CD4-positive, alpha-beta T cell (primary cell): Measurements from ENCODE around the gene DCHS1. TPM values are rescaled to one million over a fixed set of nuclear protein-coding genes. Genes with fewer than 3 reads are reported as not detected.
A peak's percentile ranks its signal among the peaks of the same experiment; 100 is the strongest.

Experiments
- ATAC-seq: fragments of 200-7000 bp; cut with Tn5 transposase; one replicate; pipeline ENCODE4 v1.10.0; 2022; ENCODE audit warnings: mild to moderate bottlenecking; ENCODE audit not compliant: poor library complexity
- CTCF ChIA-PET: fragments of 350-600 bp; sonication (Branson Sonifier 250); formaldehyde crosslinking; loops from one replicate; lab custom pipeline; 2021; ENCODE audit warnings: antibody characterized with exemption, inconsistent platforms; lab: Charles Lee
- POLR2A ChIA-PET: fragments of 350-600 bp; sonication (Branson Sonifier 250); formaldehyde crosslinking; loops from one replicate; lab custom pipeline; 2021; ENCODE audit warnings: antibody characterized with exemption, inconsistent platforms; lab: Charles Lee
- DNase-seq, 14 experiments: peaks; one replicate each; pipeline ENCODE4 v3.0.0-alpha.2; 2013 to 2020; ENCODE audit warnings: mixed read lengths in 2 of 14
- H3K27ac ChIP-seq, 2 donors: one replicate each; pipeline versions ENCODE4 v1.5.1 to v1.7.0; 2013; ENCODE audit warnings: low read length in 2 of 2, low read depth in 1 of 2, mild to moderate bottlenecking in 1 of 2
- H3K27me3 ChIP-seq, 2 experiments: 1 replicate in 1 of 2; 2 replicates in 1 of 2; pipeline versions ENCODE4 v1.6.1 to v1.7.0; 2013; ENCODE audit warnings: low read length in 2 of 2, control low read depth in 1 of 2, mild to moderate bottlenecking in 1 of 2, moderate library complexity in 1 of 2; ENCODE audit not compliant: insufficient read depth in 2 of 2, control insufficient read depth in 1 of 2
- H3K36me3 ChIP-seq: one replicate; pipeline ENCODE4 v1.6.1; 2013; ENCODE audit warnings: low read length, control low read depth; ENCODE audit not compliant: insufficient read depth
- H3K4me1 ChIP-seq: one replicate; pipeline ENCODE4 v1.6.1; 2013; ENCODE audit warnings: low read length, control low read depth; ENCODE audit not compliant: insufficient read depth
- H3K4me3 ChIP-seq: one replicate; pipeline ENCODE4 v1.5.1; 2013; ENCODE audit warnings: mild to moderate bottlenecking, low read length, moderate library complexity
- H3K9me3 ChIP-seq, 2 experiments: 1 replicate in 1 of 2; 2 replicates in 1 of 2; pipeline versions ENCODE4 v1.6.1 to v1.7.0; 2013; ENCODE audit warnings: low read length in 2 of 2, mild to moderate bottlenecking in 2 of 2, control low read depth in 1 of 2, moderate library complexity in 1 of 2; ENCODE audit not compliant: control insufficient read depth in 1 of 2, insufficient read depth in 1 of 2
- H3K27ac Mint-ChIP-seq: one replicate; pipeline ENCODE4 v1.8.0; 2020; ENCODE audit warnings: mixed read lengths
- H3K27me3 Mint-ChIP-seq: one replicate; pipeline ENCODE4 v1.8.0; 2021; ENCODE audit warnings: mixed read lengths
- H3K36me3 Mint-ChIP-seq: one replicate; pipeline ENCODE4 v1.8.0; 2021; ENCODE audit warnings: low read depth, mixed read lengths
- H3K4me1 Mint-ChIP-seq: one replicate; pipeline ENCODE4 v1.8.0; 2021; ENCODE audit warnings: low read depth, mixed read lengths
- H3K4me3 Mint-ChIP-seq: one replicate; pipeline ENCODE4 v1.8.0; 2020; ENCODE audit warnings: mild to moderate bottlenecking, mixed read lengths
- H3K9me3 Mint-ChIP-seq: one replicate; pipeline ENCODE4 v1.8.0; 2020; ENCODE audit warnings: mixed read lengths
- intact Hi-C, 2 experiments: fragments of 100-400 bp; cut with DNase I in 1 of 2; cut with micrococcal nuclease in 1 of 2; formaldehyde crosslinking; loops; one replicate each; pipeline versions ENCODE4 v1.15.1 to v1.9.0; 2023 to 2025; cut with DNase I, micrococcal nuclease
- total RNA-seq, 174 experiments: library from RNA in 2 of 174; stranded (reverse) in 2 of 174; gene quantifications; one replicate each; pipeline ENCODE4 v1.2.3 and lab custom pipeline; 2021 to 2026
- TF ChIP-seq, protein P1 (sequence below): fragments of 200-600 bp; IDR thresholded peaks from one replicate; pipeline ENCODE4 v1.8.0; 2022; ENCODE audit warnings: antibody characterized with exemption, mild to moderate bottlenecking

The DCHS1 gene
- total RNA-seq, 2 experiments from 2014 or later, result 9.7 TPM

DNA sequence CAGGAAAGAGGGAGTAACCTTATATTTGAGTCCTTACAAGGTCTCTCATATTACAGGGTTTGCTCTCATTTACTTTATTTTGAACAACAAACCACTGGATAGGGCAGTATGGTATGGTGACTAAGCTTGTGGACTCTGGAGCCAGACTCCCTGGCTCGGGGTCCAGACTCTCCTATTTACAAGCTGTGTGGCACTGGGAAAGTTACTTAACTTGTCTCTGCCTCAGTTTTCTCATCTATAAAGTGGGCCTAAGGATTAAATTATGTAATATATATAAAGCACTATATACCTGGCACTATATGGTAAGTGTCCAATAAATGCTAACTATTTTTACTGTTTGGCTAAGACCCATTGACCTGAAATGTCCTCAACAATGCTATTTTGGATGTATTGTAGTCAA, 1.7 kb upstream of the DCHS1 start:
- H3K4me1 Mint-ChIP-seq, result peaks cover 12% of the 10 kb centered on the region
- Histone ChIP-seq H3K4me1 (peaks cover 27% of the 10 kb centered on the region), H3K9me3 (no peaks in the 10 kb centered on the region), H3K36me3 (no peaks in the 10 kb centered on the region), H3K27me3 (no peaks in the 10 kb centered on the region), H3K4me3 (no peak overlapping the region), H3K27ac (no peak overlapping the region)
- TF ChIP-seq, protein P1, sequence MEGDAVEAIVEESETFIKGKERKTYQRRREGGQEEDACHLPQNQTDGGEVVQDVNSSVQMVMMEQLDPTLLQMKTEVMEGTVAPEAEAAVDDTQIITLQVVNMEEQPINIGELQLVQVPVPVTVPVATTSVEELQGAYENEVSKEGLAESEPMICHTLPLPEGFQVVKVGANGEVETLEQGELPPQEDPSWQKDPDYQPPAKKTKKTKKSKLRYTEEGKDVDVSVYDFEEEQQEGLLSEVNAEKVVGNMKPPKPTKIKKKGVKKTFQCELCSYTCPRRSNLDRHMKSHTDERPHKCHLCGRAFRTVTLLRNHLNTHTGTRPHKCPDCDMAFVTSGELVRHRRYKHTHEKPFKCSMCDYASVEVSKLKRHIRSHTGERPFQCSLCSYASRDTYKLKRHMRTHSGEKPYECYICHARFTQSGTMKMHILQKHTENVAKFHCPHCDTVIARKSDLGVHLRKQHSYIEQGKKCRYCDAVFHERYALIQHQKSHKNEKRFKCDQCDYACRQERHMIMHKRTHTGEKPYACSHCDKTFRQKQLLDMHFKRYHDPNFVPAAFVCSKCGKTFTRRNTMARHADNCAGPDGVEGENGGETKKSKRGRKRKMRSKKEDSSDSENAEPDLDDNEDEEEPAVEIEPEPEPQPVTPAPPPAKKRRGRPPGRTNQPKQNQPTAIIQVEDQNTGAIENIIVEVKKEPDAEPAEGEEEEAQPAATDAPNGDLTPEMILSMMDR, result no peak
- intact Hi-C loops, result no loop called here
- H3K4me3 Mint-ChIP-seq, result peak overlapping the region; percentile 84
- H3K9me3 Mint-ChIP-seq, result no peaks in the 10 kb centered on the region
- peak overlapping the region; percentile 56 for H3K27ac Mint-ChIP-seq
- DNase-seq, result no peak
- H3K27me3 Mint-ChIP-seq, result no peaks in the 10 kb centered on the region
- no peak for ATAC-seq
- POLR2A ChIA-PET, result interaction anchor here (0.7 to 1.5 kb wide), 5 partner anchors 9 to 44 kb away, joined by 3 to 12 read pairs (median 4); partner anchors contain the start of gene MRPL17
- no peaks in the 10 kb centered on the region for H3K36me3 Mint-ChIP-seq
- CTCF ChIA-PET, result interaction anchor here (1.0 to 1.5 kb wide), 3 partner anchors 10 to 53 kb away, joined by 3 to 4 read pairs (median 4); partner anchors contain the start of gene MRPL17

DNA sequence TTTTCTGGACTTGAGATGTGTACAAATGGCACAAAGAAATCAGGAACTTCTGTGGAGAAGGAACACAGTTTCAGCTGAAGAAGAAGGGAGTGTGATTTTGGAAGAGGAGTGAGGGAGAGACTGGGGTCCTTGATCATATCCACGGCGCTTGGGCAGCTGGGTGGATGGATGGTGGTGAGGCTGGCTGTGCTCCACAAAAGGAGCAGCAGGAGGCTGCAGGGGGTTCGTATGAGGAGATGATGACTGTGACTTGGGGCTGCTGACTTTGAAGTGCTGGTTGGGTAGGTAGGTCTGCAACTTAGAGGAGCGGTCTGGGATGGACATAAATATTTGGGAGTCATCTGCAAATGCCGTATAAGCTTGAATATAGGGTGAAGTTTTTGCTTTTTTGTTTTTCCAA, 1.3 kb upstream of the DCHS1 start:
- H3K27ac Mint-ChIP-seq, result peak overlapping the region; percentile 56
- H3K36me3 Mint-ChIP-seq, result no peaks in the 10 kb centered on the region
- no peak for ATAC-seq
- ChIA-PET POLR2A (interaction anchor here (0.7 to 1.5 kb wide), 4 partner anchors 10 to 44 kb away, joined by 3 to 12 read pairs (median 4); partner anchors contain the start of gene MRPL17), CTCF (interaction anchor here (1.5 kb wide), 1 partner anchor 26 kb away, joined by 4 read pairs; the partner anchor contains the start of gene MRPL17)
- H3K4me3 ChIP-seq, result no peak overlapping the region
- H3K9me3 ChIP-seq, result no peaks in the 10 kb centered on the region
- H3K36me3 ChIP-seq, result no peaks in the 10 kb centered on the region
- TF ChIP-seq, protein P1, result no peak
- no peaks in the 10 kb centered on the region for H3K27me3 Mint-ChIP-seq
- no peaks in the 10 kb centered on the region for H3K27me3 ChIP-seq
- H3K4me1 ChIP-seq, result peaks cover 27% of the 10 kb centered on the region
- intact Hi-C loops, result no loop called here
- DNase-seq, result no peak
- peaks cover 12% of the 10 kb centered on the region for H3K4me1 Mint-ChIP-seq
- no peak overlapping the region for H3K27ac ChIP-seq
- peak overlapping the region; percentile 84 for H3K4me3 Mint-ChIP-seq
- no peaks in the 10 kb centered on the region for H3K9me3 Mint-ChIP-seq

DNA sequence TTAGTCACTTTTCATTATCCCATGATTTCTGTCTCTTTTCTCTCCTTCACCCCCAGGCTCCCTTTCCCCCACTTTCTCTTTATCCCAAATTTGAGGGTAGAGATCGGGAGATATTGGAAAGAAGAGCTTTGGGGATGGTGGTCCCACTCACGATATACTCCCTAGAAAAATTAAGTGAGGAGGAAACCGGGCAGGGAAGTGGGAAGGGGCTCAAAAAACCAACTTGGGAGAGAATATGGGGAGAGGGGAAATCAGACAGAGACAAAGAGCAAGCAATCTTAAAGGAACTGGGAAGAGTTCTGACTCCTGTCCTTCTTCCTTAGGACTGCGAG, 941 bp upstream of the DCHS1 start:
- H3K9me3 ChIP-seq, result no peaks in the 10 kb centered on the region
- Mint-ChIP-seq H3K36me3 (no peaks in the 10 kb centered on the region), H3K9me3 (no peaks in the 10 kb centered on the region), H3K4me1 (peaks cover 12% of the 10 kb centered on the region), H3K4me3 (peak overlapping the region; percentile 84), H3K27ac (peak overlapping the region; percentile 56), H3K27me3 (no peaks in the 10 kb centered on the region)
- H3K4me3 ChIP-seq, result no peak overlapping the region
- intact Hi-C loops, result no loop called here
- H3K4me1 ChIP-seq, result peaks cover 27% of the 10 kb centered on the region
- ATAC-seq (no peak), DNase-seq (no peak)
- CTCF ChIA-PET, result interaction anchor here (1.5 kb wide), 1 partner anchor 27 kb away, joined by 4 read pairs; the partner anchor contains the start of gene MRPL17
- TF ChIP-seq, protein P1, result no peak
- no peaks in the 10 kb centered on the region for H3K36me3 ChIP-seq
- no peak overlapping the region for H3K27ac ChIP-seq
- POLR2A ChIA-PET, result interaction anchor here (0.9 to 2.2 kb wide), 3 partner anchors 9 to 44 kb away, joined by 3 to 12 read pairs (median 10); partner anchors contain the start of gene TAF10
- H3K27me3 ChIP-seq, result no peaks in the 10 kb centered on the region
